ENCODE results near the gene SLC1A7.

Gene SLC1A7

GRCh38 chr1:53114581-53115400 is 27.6 kb downstream of the SLC1A7 start:
- no peak for DNase-seq

GRCh38 chr1:53114090-53114489 is 28.3 kb downstream of the SLC1A7 start:
- no peak for DNase-seq

DNA sequence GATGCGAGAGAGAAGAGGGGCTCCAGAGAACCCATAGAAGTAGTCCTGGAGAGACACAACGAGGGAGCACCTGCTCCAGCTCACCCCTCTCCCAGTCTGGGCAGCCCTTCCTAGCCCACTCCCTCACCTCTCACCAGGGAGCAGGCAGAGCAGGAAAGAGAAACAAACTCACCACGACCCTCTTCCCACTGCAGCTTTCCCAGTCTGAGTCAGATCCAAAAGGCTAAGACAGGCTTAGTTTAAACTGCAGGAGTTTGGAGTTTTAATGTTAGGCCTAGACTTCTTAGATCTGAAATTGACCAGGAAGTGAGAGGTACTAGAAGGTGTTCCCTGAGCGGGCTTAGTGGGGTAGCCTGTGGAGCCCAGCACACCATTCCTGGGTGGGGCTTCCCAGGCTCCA is 29.6 kb downstream of the SLC1A7 start:
- DNase-seq: no peak

DNA sequence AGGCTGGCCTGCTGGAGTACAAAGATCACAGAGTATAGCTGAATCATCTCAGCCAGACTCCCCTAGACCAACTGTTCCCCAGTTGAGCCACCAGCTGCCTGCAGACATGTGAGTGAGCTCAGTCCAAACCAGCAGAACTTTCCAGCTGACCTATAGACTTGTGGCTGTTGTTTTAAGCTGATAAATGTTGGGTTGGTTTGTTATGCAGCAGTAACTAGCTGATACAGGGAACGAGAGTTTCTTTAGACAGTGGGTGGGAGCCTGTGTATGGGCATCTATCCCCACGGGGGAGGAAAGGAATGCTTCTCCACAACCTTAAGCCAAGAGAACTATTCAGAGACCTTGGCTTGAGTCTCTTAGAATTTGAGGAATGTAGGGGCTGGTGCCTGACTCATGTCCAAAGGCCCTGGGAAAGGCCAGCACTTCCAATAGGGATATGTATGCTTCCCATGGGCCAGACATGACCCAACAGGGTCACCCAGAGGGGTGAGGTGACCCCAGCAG is 30.1 kb downstream of the SLC1A7 start:
- no peak for DNase-seq

- DNase-seq: no peak
These were observed 30.7 kb downstream of the SLC1A7 start for GRCh38 chr1:53111693-53112092.

- DNase-seq: no peak
These were observed 31.3 kb downstream of the SLC1A7 start for GRCh38 chr1:53111073-53111556.

- no peak for DNase-seq
These were observed 31.9 kb downstream of the SLC1A7 start for GRCh38 chr1:53110370-53111072.

GRCh38 chr1:53108646-53109580 is 33.5 kb downstream of the SLC1A7 start:
- DNase-seq: no peak

DNA sequence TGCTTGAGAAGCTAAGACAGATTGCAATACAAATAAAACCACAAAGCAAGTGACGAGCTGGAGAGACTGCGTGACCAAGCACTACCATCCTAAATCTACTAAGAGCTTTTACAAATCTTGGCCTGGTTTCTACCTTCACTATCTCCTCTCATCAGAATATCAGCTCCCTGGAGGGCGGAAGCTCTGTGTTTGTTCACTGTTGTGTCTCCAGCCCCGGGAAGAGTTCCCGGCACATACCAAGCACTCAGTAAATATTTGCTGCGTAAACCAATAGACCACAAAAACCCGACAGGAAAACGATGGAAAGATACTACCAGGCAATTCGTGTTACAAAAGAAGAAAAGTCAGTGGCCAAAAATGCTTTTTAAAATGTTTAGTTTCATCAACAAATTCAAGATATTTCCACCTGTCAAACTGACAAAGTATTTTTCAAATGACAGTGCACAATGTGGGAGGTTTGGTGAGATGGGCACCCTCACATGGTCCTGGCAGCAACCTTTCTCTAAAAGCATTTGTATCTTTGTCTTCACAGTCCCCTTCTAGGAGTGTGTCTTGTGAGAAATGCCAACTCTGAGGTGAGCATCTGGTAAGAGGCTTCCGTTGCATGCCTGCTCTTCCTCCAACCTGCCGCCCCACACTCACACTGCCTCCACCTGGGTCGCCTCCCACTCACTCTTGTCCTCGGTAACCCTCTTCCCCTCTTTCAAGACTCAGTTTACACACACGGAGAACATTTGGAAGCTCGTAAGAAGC is 34.7 kb downstream of the SLC1A7 start:
- DNase-seq: no peak

DNA sequence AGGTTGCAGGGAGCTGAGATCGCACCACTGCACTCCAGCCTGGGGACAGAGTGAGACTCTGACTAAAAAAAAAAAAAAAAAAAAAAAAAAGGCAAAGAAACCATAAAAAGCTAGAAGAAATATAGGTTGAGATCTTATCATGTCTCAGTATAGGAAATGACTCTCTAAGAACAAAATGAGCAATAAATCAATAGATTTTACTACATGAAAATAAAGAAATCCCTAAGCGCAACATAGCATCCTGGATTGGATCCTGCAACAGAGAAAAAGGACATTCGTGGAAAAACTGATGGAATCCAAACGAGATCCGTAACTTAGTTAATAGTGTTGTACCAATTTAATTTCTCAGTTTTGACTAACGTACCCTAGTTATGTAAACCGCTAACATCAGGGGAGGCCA is 35.3 kb downstream of the SLC1A7 start:
- no peak for DNase-seq

GRCh38 chr1:53104289-53104913 is 38.0 kb downstream of the SLC1A7 start:
- DNase-seq: no peak

GRCh38 chr1:53094533-53094919 is 47.9 kb downstream of the SLC1A7 start:
- no peak for DNase-seq

DNA sequence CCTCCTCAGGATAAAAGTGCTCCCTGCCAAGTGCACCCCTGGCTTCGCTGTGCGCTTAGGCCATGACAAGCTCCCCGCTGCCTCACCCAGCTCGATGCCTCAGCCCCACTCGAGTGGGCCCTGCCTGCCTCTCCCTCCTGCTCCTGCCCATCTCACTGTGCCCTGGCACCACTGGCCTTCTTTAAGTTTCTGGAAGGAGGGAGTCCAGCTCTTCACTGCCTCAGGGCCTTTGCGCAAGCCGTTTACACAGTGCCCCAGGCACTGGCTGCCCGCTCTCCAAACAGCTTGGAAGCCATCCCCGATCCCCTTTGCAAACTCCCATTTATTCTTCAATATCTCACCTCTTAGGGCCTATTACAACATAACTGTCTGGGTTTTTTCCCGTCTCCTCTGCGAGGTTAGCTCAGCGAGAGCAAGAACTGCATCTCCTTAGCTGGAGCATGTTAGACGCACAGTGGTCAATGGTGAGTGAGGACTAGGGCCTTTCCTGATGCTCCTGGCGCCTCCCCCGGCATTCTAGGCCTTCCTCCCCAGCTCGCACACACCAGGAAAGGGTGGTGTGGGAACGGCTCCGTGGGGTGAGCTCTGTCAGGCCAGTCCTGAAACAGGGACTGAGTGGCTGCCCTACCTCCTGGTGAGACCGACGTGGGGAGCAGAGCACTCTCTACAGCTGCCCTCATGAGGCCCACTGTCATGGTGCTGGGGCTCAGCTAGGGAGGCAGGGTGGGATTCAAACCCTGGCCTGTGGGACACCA is 48.5 kb downstream of the SLC1A7 start:
- DNase-seq: no peak

DNA sequence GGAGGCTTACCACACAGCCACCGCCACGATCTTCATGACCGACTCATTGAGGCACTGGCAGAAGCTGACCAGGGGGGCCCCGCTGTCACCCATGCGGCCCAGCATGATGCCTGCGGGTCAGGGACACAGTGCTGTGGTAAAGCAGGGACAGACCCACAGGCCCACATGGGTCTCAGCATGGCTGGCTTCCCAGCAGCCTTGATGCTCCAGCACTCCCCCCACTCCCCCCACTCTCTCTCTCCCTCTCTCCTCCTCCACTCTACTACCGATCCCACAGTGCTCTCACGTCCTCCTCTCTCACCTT is 49.0 kb downstream of the SLC1A7 start:
- DNase-seq: no peak

GRCh38 chr1:53092659-53093450 is 49.6 kb downstream of the SLC1A7 start:
- DNase-seq: no peak

DNA sequence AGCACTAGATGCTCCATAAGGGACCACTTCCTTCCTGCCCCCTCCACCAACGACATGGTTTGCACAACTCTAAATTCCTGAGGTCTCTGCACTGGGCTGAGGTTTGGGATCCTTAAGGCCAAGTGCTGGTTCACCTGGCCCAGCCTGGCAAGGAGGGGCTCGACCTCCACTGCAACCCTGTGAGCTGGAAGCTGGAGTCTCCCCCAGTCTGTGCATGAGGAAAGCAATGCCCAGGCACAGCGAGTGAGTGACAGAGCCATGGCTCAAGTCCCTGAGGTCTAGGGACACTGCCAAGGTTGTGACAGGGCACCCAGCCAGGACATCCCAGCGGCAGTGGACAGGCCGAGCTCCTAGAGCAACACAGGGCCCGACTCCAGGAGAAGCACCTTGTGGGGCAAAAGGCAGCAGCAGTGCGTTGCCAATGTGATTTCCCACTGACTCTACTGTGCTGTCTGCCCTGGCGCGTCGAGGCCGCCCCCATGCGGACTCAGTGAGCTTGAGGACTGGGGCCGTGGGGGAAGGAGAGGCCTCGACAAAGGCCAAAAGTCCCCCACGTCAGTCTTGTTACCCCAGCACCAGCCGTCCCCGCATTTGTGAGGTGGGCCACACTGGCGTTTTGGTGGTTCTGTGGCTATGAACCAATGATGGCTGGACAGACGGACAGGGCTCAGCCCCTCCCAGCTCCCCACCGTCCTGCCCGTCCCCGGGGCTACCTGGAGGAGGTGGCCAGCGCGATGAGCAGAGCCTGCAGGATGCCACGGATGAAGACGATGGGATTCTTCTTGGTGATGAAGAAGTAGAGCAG is 50.4 kb downstream of the SLC1A7 start:
- DNase-seq: no peak

- DNase-seq: no peak
These were observed 52.0 kb downstream of the SLC1A7 start for GRCh38 chr1:53090227-53091147.
